MG63 (cell line): ENCODE data around the gene COLQ. TPM values are rescaled to one million over a fixed set of nuclear protein-coding genes. Genes with fewer than 3 reads are reported as not detected.
"Not testable (repeated sequence)": the region's sequence is repeated elsewhere in the genome, so short reads cannot be mapped to it uniquely, and the experiment has no call there.

ENCODE experiments used
- DNase-seq: peaks from one replicate; pipeline ENCODE4 v3.0.0-alpha.2; 2020
- H3K27me3 ChIP-seq: fragments of 250-450 bp; sonication (Bioruptor Pico); 2 replicates; pipeline ENCODE4 v1.5.1; 2020; ENCODE audit warnings: mild to moderate bottlenecking, moderate library complexity
- H3K36me3 ChIP-seq: fragments of 250-450 bp; sonication (Bioruptor Pico); 2 replicates; pipeline ENCODE4 v1.5.1; 2020; ENCODE audit warnings: mild to moderate bottlenecking, moderate library complexity
- H3K4me3 ChIP-seq: fragments of 250-450 bp; sonication (Bioruptor Pico); 2 replicates; pipeline ENCODE4 v1.5.1; 2020; ENCODE audit warnings: mild to moderate bottlenecking, moderate library complexity
- H3K9me3 ChIP-seq: fragments of 250-450 bp; sonication (Bioruptor Pico); 2 replicates; pipeline ENCODE4 v1.5.1; 2020; ENCODE audit warnings: mild to moderate bottlenecking, moderate library complexity
- total RNA-seq: library from RNA; depleted of rRNA; stranded (reverse); fragments of >200 nt; shearing (Covaris generic); gene quantifications from 2 replicates; pipeline ENCODE4 v1.2.3, GENCODE V29; 2014; ENCODE audit warnings: low replicate concordance

The COLQ gene
- total RNA-seq, 1 experiment from 2014 or later, result not detected

- Histone ChIP-seq H3K4me3 (no peak overlapping the region), H3K36me3 (no peaks in the 10 kb centered on the region), H3K9me3 (no peaks in the 10 kb centered on the region), H3K27me3 (no peaks in the 10 kb centered on the region)
- DNase-seq, result no peak
These were observed 20.4 kb downstream of the COLQ start for GRCh38 chr3:15501126-15501525.

- Histone ChIP-seq H3K9me3 (no peaks in the 10 kb centered on the region), H3K27me3 (no peaks in the 10 kb centered on the region), H3K36me3 (no peaks in the 10 kb centered on the region), H3K4me3 (no peak overlapping the region)
- DNase-seq, result no peak
These were observed 21.3 kb downstream of the COLQ start for GRCh38 chr3:15500107-15500724.

- no peaks in the 10 kb centered on the region for H3K36me3 ChIP-seq
- no peaks in the 10 kb centered on the region for H3K9me3 ChIP-seq
These were observed 22.0 kb downstream of the COLQ start for GRCh38 chr3:15499536-15499935.

GRCh38 chr3:15498431-15499214 lies 22.9 kb downstream of the COLQ start:
- Histone ChIP-seq H3K36me3 (no peaks in the 10 kb centered on the region), H3K9me3 (no peaks in the 10 kb centered on the region), H3K4me3 (no peak overlapping the region), H3K27me3 (no peaks in the 10 kb centered on the region)
- DNase-seq, result peak; percentile 29

More at GRCh38 chr3:15499536-15499935, 22.0 kb downstream of the COLQ start:
- H3K27me3 ChIP-seq, result no peaks in the 10 kb centered on the region
- H3K4me3 ChIP-seq, result no peak overlapping the region
- no peak for DNase-seq

GRCh38 chr3:15497964-15498363 lies 23.5 kb downstream of the COLQ start:
- Histone ChIP-seq H3K27me3 (no peaks in the 10 kb centered on the region), H3K36me3 (no peaks in the 10 kb centered on the region), H3K9me3 (no peaks in the 10 kb centered on the region), H3K4me3 (no peak overlapping the region)
- no peak for DNase-seq

GRCh38 chr3:15496341-15496664 lies 25.2 kb downstream of the COLQ start:
- Histone ChIP-seq H3K36me3 (no peaks in the 10 kb centered on the region), H3K27me3 (no peaks in the 10 kb centered on the region), H3K9me3 (no peaks in the 10 kb centered on the region), H3K4me3 (no peak overlapping the region)
- no peak for DNase-seq

- Histone ChIP-seq H3K36me3 (no peaks in the 10 kb centered on the region), H3K4me3 (no peak overlapping the region), H3K27me3 (no peaks in the 10 kb centered on the region), H3K9me3 (no peaks in the 10 kb centered on the region)
- DNase-seq, result no peak
These were observed 25.8 kb downstream of the COLQ start for GRCh38 chr3:15495461-15496340.

GRCh38 chr3:15493436-15493835 lies 28.1 kb downstream of the COLQ start:
- H3K27me3 ChIP-seq, result no peaks in the 10 kb centered on the region
- H3K4me3 ChIP-seq, result no peak overlapping the region
- H3K9me3 ChIP-seq, result no peaks in the 10 kb centered on the region
- DNase-seq, result no peak
- no peaks in the 10 kb centered on the region for H3K36me3 ChIP-seq

- H3K27me3 ChIP-seq, result no peaks in the 10 kb centered on the region
- no peak for DNase-seq
These were observed 28.6 kb downstream of the COLQ start for GRCh38 chr3:15492847-15493360.

GRCh38 chr3:15491143-15491542 lies 30.4 kb downstream of the COLQ start:
- Histone ChIP-seq H3K9me3 (no peaks in the 10 kb centered on the region), H3K27me3 (no peaks in the 10 kb centered on the region), H3K36me3 (no peaks in the 10 kb centered on the region), H3K4me3 (no peak overlapping the region)
- no peak for DNase-seq

More at GRCh38 chr3:15492847-15493360, 28.6 kb downstream of the COLQ start:
- H3K4me3 ChIP-seq, result no peak overlapping the region
- no peaks in the 10 kb centered on the region for H3K36me3 ChIP-seq
- H3K9me3 ChIP-seq, result no peaks in the 10 kb centered on the region

- no peaks in the 10 kb centered on the region for H3K27me3 ChIP-seq
- H3K36me3 ChIP-seq, result no peaks in the 10 kb centered on the region
- DNase-seq, result no peak
- H3K4me3 ChIP-seq, result no peak overlapping the region
- H3K9me3 ChIP-seq, result no peaks in the 10 kb centered on the region
These were observed 31.3 kb downstream of the COLQ start for GRCh38 chr3:15490158-15490557.

- no peaks in the 10 kb centered on the region for H3K9me3 ChIP-seq
- no peak overlapping the region for H3K4me3 ChIP-seq
- no peaks in the 10 kb centered on the region for H3K27me3 ChIP-seq
- no peak for DNase-seq
- no peaks in the 10 kb centered on the region for H3K36me3 ChIP-seq
These were observed 33.5 kb downstream of the COLQ start for GRCh38 chr3:15488002-15488401.

- H3K27me3 ChIP-seq, result no peaks in the 10 kb centered on the region
- DNase-seq, result no peak
- no peaks in the 10 kb centered on the region for H3K36me3 ChIP-seq
- H3K4me3 ChIP-seq, result no peak overlapping the region
- no peaks in the 10 kb centered on the region for H3K9me3 ChIP-seq
These were observed 34.5 kb downstream of the COLQ start for GRCh38 chr3:15486979-15487378.

- Histone ChIP-seq H3K36me3 (no peaks in the 10 kb centered on the region), H3K4me3 (no peak overlapping the region), H3K27me3 (no peaks in the 10 kb centered on the region), H3K9me3 (no peaks in the 10 kb centered on the region)
- DNase-seq, result no peak
These were observed 35.5 kb downstream of the COLQ start for GRCh38 chr3:15486020-15486419.

GRCh38 chr3:15484551-15484950 lies 37.0 kb downstream of the COLQ start:
- not testable (repeated sequence) for H3K9me3 ChIP-seq, H3K4me3 ChIP-seq, DNase-seq, H3K27me3 ChIP-seq, H3K36me3 ChIP-seq

GRCh38 chr3:15479400-15480224 lies 41.9 kb downstream of the COLQ start:
- Histone ChIP-seq H3K27me3 (no peaks in the 10 kb centered on the region), H3K9me3 (no peaks in the 10 kb centered on the region), H3K36me3 (no peaks in the 10 kb centered on the region), H3K4me3 (no peak overlapping the region)
- DNase-seq, result no peak
